Neural cell (in vitro differentiated cells): ENCODE data around the gene NRSN2. TPM values are rescaled to one million over a fixed set of nuclear protein-coding genes. Genes with fewer than 3 reads are reported as not detected.

ENCODE experiments used
- H2AFZ ChIP-seq: fragments of 200-600, 300-800 bp; sonication (generic), shearing (Covaris generic); 2 replicates; pipeline ENCODE4 v1.6.0; 2014; ENCODE audit warnings: low read depth, mild to moderate bottlenecking, antibody characterized with exemption, low read length, moderate library complexity
- H3F3A ChIP-seq: fragments of 200-600 bp; shearing (Covaris generic); 2 replicates; pipeline ENCODE4 v1.6.1; 2016; ENCODE audit warnings: mild to moderate bottlenecking, moderate library complexity, mixed read lengths, antibody characterized with exemption, low read length; ENCODE audit not compliant: insufficient read depth, poor library complexity, severe bottlenecking
- H3K27ac ChIP-seq: fragments of 200-600, 300-800 bp; sonication (generic), shearing (Covaris generic); 2 replicates; pipeline ENCODE4 v1.5.1; 2014; ENCODE audit warnings: mild to moderate bottlenecking, low read length, moderate library complexity
- H3K27me3 ChIP-seq: fragments of 300-800, 200-600 bp; sonication (generic), shearing (Covaris generic); 2 replicates; pipeline ENCODE4 v1.6.0; 2014; ENCODE audit warnings: mild to moderate bottlenecking, low read depth, low read length, moderate library complexity; ENCODE audit not compliant: insufficient read depth
- H3K36me3 ChIP-seq: fragments of 300-800, 200-600 bp; sonication (generic), shearing (Covaris generic); 2 replicates; pipeline ENCODE4 v1.5.1; 2014; ENCODE audit warnings: mild to moderate bottlenecking, antibody characterized with exemption, low read length, moderate library complexity; ENCODE audit not compliant: insufficient read depth
- H3K4me2 ChIP-seq: fragments of 300-800, 200-600 bp; sonication (generic), shearing (Covaris generic); 2 replicates; pipeline ENCODE4 v1.6.0; 2014; ENCODE audit warnings: mild to moderate bottlenecking, low read length
- H3K4me3 ChIP-seq: fragments of 300-800, 200-600 bp; sonication (generic), shearing (Covaris generic); 2 replicates; pipeline ENCODE4 v1.5.1; 2014; ENCODE audit warnings: mild to moderate bottlenecking, low read length, moderate library complexity
- H3K79me2 ChIP-seq: fragments of 200-600 bp; shearing (Covaris generic); replicated peaks from 2 replicates; pipeline ENCODE4 v1.6.0; 2014; ENCODE audit warnings: mild to moderate bottlenecking, low read length, moderate library complexity; ENCODE audit not compliant: insufficient read depth
- H3K9ac ChIP-seq: fragments of 300-800, 200-600 bp; sonication (generic), shearing (Covaris generic); 2 replicates; pipeline ENCODE4 v1.6.1; 2016; ENCODE audit warnings: mild to moderate bottlenecking, low read length, mixed read lengths
- H3K9me2 ChIP-seq: fragments of 200-600 bp; shearing (Covaris generic); 2 replicates; pipeline ENCODE4 v1.6.1; 2016; ENCODE audit warnings: mild to moderate bottlenecking, low read length, mixed read lengths; ENCODE audit not compliant: insufficient read depth
- H3K9me3 ChIP-seq: fragments of 200-600, 300-800 bp; sonication (generic), shearing (Covaris generic); 2 replicates; pipeline ENCODE4 v1.6.1; 2016; ENCODE audit warnings: mild to moderate bottlenecking, mixed run types, low read length, moderate library complexity, mixed read lengths
- H4K20me1 ChIP-seq: fragments of 200-600 bp; shearing (Covaris generic); 2 replicates; pipeline ENCODE4 v1.6.1; 2016; ENCODE audit warnings: mild to moderate bottlenecking, mixed run types; ENCODE audit not compliant: insufficient read depth
- EP300 ChIP-seq: fragments of 450-650 bp; conservative IDR thresholded peaks from 2 replicates; pipeline ENCODE4 v1.6.1; 2014; ENCODE audit warnings: antibody characterized with exemption, mild to moderate bottlenecking, moderate library complexity; ENCODE audit not compliant: poor library complexity, severe bottlenecking
- EZH2 ChIP-seq: fragments of 200-600, 300-800 bp; shearing (Covaris generic), sonication (generic); IDR thresholded peaks from 2 replicates; pipeline ENCODE4 v1.6.1; 2014; ENCODE audit warnings: antibody characterized with exemption, low read length, borderline replicate concordance, mild to moderate bottlenecking; ENCODE audit not compliant: insufficient read depth, poor library complexity, severe bottlenecking
- MXI1 ChIP-seq: fragments of 450-650 bp; conservative IDR thresholded peaks from 2 replicates; pipeline ENCODE4 v1.6.1; 2014; ENCODE audit warnings: antibody characterized with exemption, mild to moderate bottlenecking; ENCODE audit not compliant: poor library complexity, severe bottlenecking
- POLR2AphosphoS5 ChIP-seq: IDR thresholded peaks from 2 replicates; pipeline ENCODE4 v1.6.1; 2012
- RAD21 ChIP-seq: fragments of 450-650 bp; conservative IDR thresholded peaks from 2 replicates; pipeline ENCODE4 v1.6.1; 2014; ENCODE audit warnings: antibody characterized with exemption, mild to moderate bottlenecking, moderate library complexity
- REST ChIP-seq: IDR thresholded peaks from 2 replicates; pipeline ENCODE4 v1.6.1; 2012; ENCODE audit warnings: borderline replicate concordance
- SMC3 ChIP-seq: fragments of 450-650 bp; conservative IDR thresholded peaks from 2 replicates; pipeline ENCODE4 v1.6.1; 2014; ENCODE audit warnings: antibody characterized with exemption, mild to moderate bottlenecking, moderate library complexity; ENCODE audit not compliant: poor library complexity
- TAF1 ChIP-seq: IDR thresholded peaks from 2 replicates; pipeline ENCODE4 v1.6.1; 2012; ENCODE audit warnings: low read depth
- polyA plus RNA-seq: library from polyadenylated mRNA; depleted of rRNA; stranded (reverse); fragments of >200 nt; gene quantifications from 2 replicates; pipeline ENCODE4 v1.2.3, GENCODE V29; 2014
- TF ChIP-seq, protein P1 (sequence below): fragments of 450-650 bp; IDR thresholded peaks from 2 replicates; pipeline ENCODE4 v1.5.1; 2014; ENCODE audit warnings: antibody characterized with exemption, mild to moderate bottlenecking, moderate library complexity; ENCODE audit not compliant: poor library complexity, severe bottlenecking

NRSN2 gene
- polyA plus RNA-seq, 1 donor from 2014 or later, result 19.6 TPM

DNA sequence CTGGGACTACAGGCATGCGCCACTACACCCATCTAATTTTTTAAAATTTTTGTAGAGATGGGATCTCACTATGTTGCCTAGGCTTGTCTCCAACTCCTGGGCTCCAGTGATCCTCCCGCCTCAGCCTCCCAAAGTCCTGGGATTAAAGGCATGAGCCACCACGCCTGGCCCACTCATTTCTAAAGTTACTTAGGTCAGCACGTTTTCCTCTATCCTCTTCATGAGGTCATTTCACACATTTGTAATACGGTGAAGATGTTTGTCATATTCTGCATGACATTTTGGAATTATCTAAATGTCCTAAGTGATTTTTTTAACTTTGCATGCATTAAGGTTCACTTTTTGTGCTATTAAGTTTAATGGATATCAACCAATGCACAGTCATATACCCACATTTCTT is 33.5 kb upstream of the NRSN2 start:
- Histone ChIP-seq H3K4me2 (no peak overlapping the region), H3K9ac (no peak overlapping the region), H3K79me2 (peaks cover under 1% of the 10 kb centered on the region), H3F3A (peaks cover 17% of the 10 kb centered on the region), H3K9me3 (no peaks in the 10 kb centered on the region), H3K4me3 (no peak overlapping the region), H3K27me3 (no peaks in the 10 kb centered on the region), H3K9me2 (no peaks in the 10 kb centered on the region), H3K27ac (no peak overlapping the region), H4K20me1 (no peaks in the 10 kb centered on the region), H3K36me3 (no peaks in the 10 kb centered on the region), H2AFZ (no peak overlapping the region)
- TF ChIP-seq REST, result no peak
- TF ChIP-seq POLR2AphosphoS5, result no peak
- no peak for TF ChIP-seq MXI1
- TF ChIP-seq SMC3, result no peak
- TF ChIP-seq EZH2, result no peak
- no peak for TF ChIP-seq RAD21
- TF ChIP-seq EP300, result no peak
- no peak for TF ChIP-seq TAF1
- TF ChIP-seq, protein P1, sequence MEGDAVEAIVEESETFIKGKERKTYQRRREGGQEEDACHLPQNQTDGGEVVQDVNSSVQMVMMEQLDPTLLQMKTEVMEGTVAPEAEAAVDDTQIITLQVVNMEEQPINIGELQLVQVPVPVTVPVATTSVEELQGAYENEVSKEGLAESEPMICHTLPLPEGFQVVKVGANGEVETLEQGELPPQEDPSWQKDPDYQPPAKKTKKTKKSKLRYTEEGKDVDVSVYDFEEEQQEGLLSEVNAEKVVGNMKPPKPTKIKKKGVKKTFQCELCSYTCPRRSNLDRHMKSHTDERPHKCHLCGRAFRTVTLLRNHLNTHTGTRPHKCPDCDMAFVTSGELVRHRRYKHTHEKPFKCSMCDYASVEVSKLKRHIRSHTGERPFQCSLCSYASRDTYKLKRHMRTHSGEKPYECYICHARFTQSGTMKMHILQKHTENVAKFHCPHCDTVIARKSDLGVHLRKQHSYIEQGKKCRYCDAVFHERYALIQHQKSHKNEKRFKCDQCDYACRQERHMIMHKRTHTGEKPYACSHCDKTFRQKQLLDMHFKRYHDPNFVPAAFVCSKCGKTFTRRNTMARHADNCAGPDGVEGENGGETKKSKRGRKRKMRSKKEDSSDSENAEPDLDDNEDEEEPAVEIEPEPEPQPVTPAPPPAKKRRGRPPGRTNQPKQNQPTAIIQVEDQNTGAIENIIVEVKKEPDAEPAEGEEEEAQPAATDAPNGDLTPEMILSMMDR, result no peak

GRCh38 chr20:313948-314347 is 33.0 kb upstream of the NRSN2 start:
- TF ChIP-seq EZH2 (no peak), REST (no peak), SMC3 (no peak), TAF1 (no peak), EP300 (no peak), RAD21 (no peak), MXI1 (no peak)
- TF ChIP-seq, protein P1, result no peak

More at GRCh38 chr20:313948-314347, 33.0 kb upstream of the NRSN2 start:
- Histone ChIP-seq H2AFZ (no peak overlapping the region), H3K36me3 (no peaks in the 10 kb centered on the region), H3K27me3 (no peaks in the 10 kb centered on the region), H4K20me1 (no peaks in the 10 kb centered on the region), H3K4me3 (no peak overlapping the region), H3K9me3 (no peaks in the 10 kb centered on the region), H3K27ac (no peak overlapping the region), H3K79me2 (no peaks in the 10 kb centered on the region), H3K4me2 (no peak overlapping the region), H3K9ac (no peak overlapping the region), H3K9me2 (no peaks in the 10 kb centered on the region), H3F3A (peaks cover 11% of the 10 kb centered on the region)
